ENCODE measurements around the gene TFF3. TPM values are rescaled to one million over a fixed set of nuclear protein-coding genes. Genes with fewer than 3 reads are reported as not detected.

TFF3 gene
- total RNA-seq, 2 experiments from 2014 or later = not detected

- H3K9me3 Mint-ChIP-seq = peaks cover 6% of the 10 kb centered on the region
- ATAC-seq (ENCODE audit: poor library complexity) = no peak
- Histone ChIP-seq H3K36me3 (ENCODE audit: insufficient read depth, low read length) (no peaks in the 10 kb centered on the region), H3K27me3 (ENCODE audit: control insufficient read depth in 1 of 2, insufficient read depth in 2 of 2, low read length in 2 of 2) (peaks cover 0 to 4% of the 10 kb centered on the region in 2 experiments), H3K9me3 (ENCODE audit: control insufficient read depth in 1 of 2, insufficient read depth in 1 of 2, low read length in 2 of 2) (peaks cover 6 to 9% of the 10 kb centered on the region in 2 experiments), H3K4me3 (ENCODE audit: low read length) (no peak overlapping the region), H3K4me1 (ENCODE audit: insufficient read depth, low read length) (peaks cover 1% of the 10 kb centered on the region), H3K27ac (ENCODE audit: low read depth in 1 of 2, low read length in 2 of 2) (no peak overlapping the region)
- CTCF ChIA-PET = no interaction called here
- H3K27ac Mint-ChIP-seq = no peak overlapping the region
- intact Hi-C loops (cut with DNase I, micrococcal nuclease) = loop anchor here in 1 of 2 experiments (10.0 kb wide), 1 partner anchor 182 kb away; the partner anchor contains the start of gene SLC37A1
- POLR2A ChIA-PET = no interaction called here
- TF ChIP-seq CTCF (IDR thresholded peaks at IDR 0.05) = no peak
- peaks cover 2% of the 10 kb centered on the region for H3K4me1 Mint-ChIP-seq (ENCODE audit: low read depth)
- no peaks in the 10 kb centered on the region for H3K27me3 Mint-ChIP-seq
- H3K4me3 Mint-ChIP-seq = no peak overlapping the region
- DNase-seq = no peak
- peaks cover 4% of the 10 kb centered on the region for H3K36me3 Mint-ChIP-seq (ENCODE audit: low read depth)
Observed at GRCh38 chr21:42332557-42333317, 17.5 kb upstream of the TFF3 start.

- Histone ChIP-seq H3K36me3 (ENCODE audit: insufficient read depth, low read length) (no peaks in the 10 kb centered on the region), H3K4me1 (ENCODE audit: insufficient read depth, low read length) (no peaks in the 10 kb centered on the region), H3K4me3 (ENCODE audit: low read length) (no peak overlapping the region), H3K27ac (ENCODE audit: low read depth in 1 of 2, low read length in 2 of 2) (no peak overlapping the region), H3K9me3 (ENCODE audit: control insufficient read depth in 1 of 2, insufficient read depth in 1 of 2, low read length in 2 of 2) (peaks cover 6 to 9% of the 10 kb centered on the region in 2 experiments), H3K27me3 (ENCODE audit: control insufficient read depth in 1 of 2, insufficient read depth in 2 of 2, low read length in 2 of 2) (peaks cover 0 to 4% of the 10 kb centered on the region in 2 experiments)
- ATAC-seq (ENCODE audit: poor library complexity) (no peak), DNase-seq (no peak)
- Mint-ChIP-seq H3K4me1 (ENCODE audit: low read depth) (no peaks in the 10 kb centered on the region), H3K9me3 (peaks cover 6% of the 10 kb centered on the region), H3K36me3 (ENCODE audit: low read depth) (peaks cover 4% of the 10 kb centered on the region), H3K4me3 (no peak overlapping the region), H3K27ac (no peak overlapping the region), H3K27me3 (no peaks in the 10 kb centered on the region)
- POLR2A ChIA-PET = no interaction called here
- intact Hi-C loops (cut with DNase I, micrococcal nuclease) = loop anchor here in 1 of 2 experiments (10.0 kb wide), 1 partner anchor 183 kb away; the partner anchor contains the start of gene SLC37A1
- CTCF ChIA-PET = no interaction called here
- no peak for TF ChIP-seq CTCF (IDR thresholded peaks at IDR 0.05)
Observed at GRCh38 chr21:42331660-42332059, 16.5 kb upstream of the TFF3 start.

- ATAC-seq (ENCODE audit: poor library complexity) = no peak
- Histone ChIP-seq H3K9me3 (ENCODE audit: control insufficient read depth in 1 of 2, insufficient read depth in 1 of 2, low read length in 2 of 2) (peaks cover 6 to 9% of the 10 kb centered on the region in 2 experiments), H3K27ac (ENCODE audit: low read depth in 1 of 2, low read length in 2 of 2) (no peak overlapping the region), H3K36me3 (ENCODE audit: insufficient read depth, low read length) (no peaks in the 10 kb centered on the region), H3K4me3 (ENCODE audit: low read length) (no peak overlapping the region), H3K27me3 (ENCODE audit: control insufficient read depth in 1 of 2, insufficient read depth in 2 of 2, low read length in 2 of 2) (peaks cover 0 to 4% of the 10 kb centered on the region in 2 experiments), H3K4me1 (ENCODE audit: insufficient read depth, low read length) (no peaks in the 10 kb centered on the region)
- no peaks in the 10 kb centered on the region for H3K4me1 Mint-ChIP-seq (ENCODE audit: low read depth)
- no peak for DNase-seq
- intact Hi-C loops (cut with DNase I, micrococcal nuclease) = loop anchor here in 1 of 2 experiments (10.0 kb wide), 1 partner anchor 184 kb away; the partner anchor contains the start of gene SLC37A1
- no peak overlapping the region for H3K27ac Mint-ChIP-seq
- CTCF ChIA-PET = no interaction called here
- peaks cover 6% of the 10 kb centered on the region for H3K9me3 Mint-ChIP-seq
- peaks cover 4% of the 10 kb centered on the region for H3K36me3 Mint-ChIP-seq (ENCODE audit: low read depth)
- no peaks in the 10 kb centered on the region for H3K27me3 Mint-ChIP-seq
- POLR2A ChIA-PET = no interaction called here
- H3K4me3 Mint-ChIP-seq = no peak overlapping the region
- TF ChIP-seq CTCF (IDR thresholded peaks at IDR 0.05) = no peak
Observed at GRCh38 chr21:42330380-42331371, 15.5 kb upstream of the TFF3 start.
